ENCODE data around the gene ARID1B.

ARID1B gene

DNA sequence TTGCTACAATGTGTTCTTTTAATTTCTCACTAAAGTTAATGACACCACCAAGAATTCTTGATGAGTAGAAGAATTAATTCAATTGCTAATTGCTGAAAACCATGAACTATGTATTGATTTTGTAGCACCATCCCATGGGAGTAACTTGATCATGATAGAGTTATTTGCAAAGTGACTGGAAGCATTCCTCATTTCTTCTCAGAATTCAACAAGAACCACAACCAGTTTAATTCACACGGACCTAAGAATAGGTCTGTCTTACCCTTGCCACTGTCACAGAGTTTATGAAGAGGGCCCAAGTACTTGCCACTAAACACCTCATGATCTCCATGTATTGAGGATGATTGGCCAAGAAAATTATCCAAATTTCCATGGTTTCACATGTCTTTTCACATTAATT, 324.0 kb downstream of the ARID1B start:
- Histone ChIP-seq H3K9me3 (ENCODE audit: insufficient read depth, low read length, severe bottlenecking) (no peaks in the 10 kb centered on the region), H3K36me3 (ENCODE audit: insufficient read depth, low read length) (peaks cover 24% of the 10 kb centered on the region; the same call in 1 of the 2 replicates), H4K20me1 (ENCODE audit: insufficient read depth, low read length) (0 out of 2 replicates have a peak, but pooled peaks cover 7% of the 10 kb centered on the region), H3K9ac (ENCODE audit: low read depth, low read length) (no peak overlapping the region), H3K27ac (ENCODE audit: low read length) (no peak overlapping the region), H3K4me1 (ENCODE audit: insufficient read depth, low read length) (no peaks in the 10 kb centered on the region), H3K27me3 (ENCODE audit: insufficient read depth, low read length, poor library complexity) (no peaks in the 10 kb centered on the region), H2AFZ (ENCODE audit: low read depth, low read length) (no peak overlapping the region), H3K4me2 (ENCODE audit: insufficient read depth, low read length) (no peak overlapping the region), H3K4me3 (ENCODE audit: low read depth in 1 of 2, low read length in 2 of 2) (no peak overlapping the region), H3K79me2 (ENCODE audit: insufficient read depth, low read length) (no peaks in the 10 kb centered on the region)
- ATAC-seq (ENCODE audit: insufficient read depth, low read depth) (no peak), DNase-seq (no peak)
- TF ChIP-seq EZH2 (IDR thresholded peaks at IDR 0.05; ENCODE audit: borderline replicate concordance, low read depth, low read length, severe bottlenecking): no peak
- TF ChIP-seq, protein P1, sequence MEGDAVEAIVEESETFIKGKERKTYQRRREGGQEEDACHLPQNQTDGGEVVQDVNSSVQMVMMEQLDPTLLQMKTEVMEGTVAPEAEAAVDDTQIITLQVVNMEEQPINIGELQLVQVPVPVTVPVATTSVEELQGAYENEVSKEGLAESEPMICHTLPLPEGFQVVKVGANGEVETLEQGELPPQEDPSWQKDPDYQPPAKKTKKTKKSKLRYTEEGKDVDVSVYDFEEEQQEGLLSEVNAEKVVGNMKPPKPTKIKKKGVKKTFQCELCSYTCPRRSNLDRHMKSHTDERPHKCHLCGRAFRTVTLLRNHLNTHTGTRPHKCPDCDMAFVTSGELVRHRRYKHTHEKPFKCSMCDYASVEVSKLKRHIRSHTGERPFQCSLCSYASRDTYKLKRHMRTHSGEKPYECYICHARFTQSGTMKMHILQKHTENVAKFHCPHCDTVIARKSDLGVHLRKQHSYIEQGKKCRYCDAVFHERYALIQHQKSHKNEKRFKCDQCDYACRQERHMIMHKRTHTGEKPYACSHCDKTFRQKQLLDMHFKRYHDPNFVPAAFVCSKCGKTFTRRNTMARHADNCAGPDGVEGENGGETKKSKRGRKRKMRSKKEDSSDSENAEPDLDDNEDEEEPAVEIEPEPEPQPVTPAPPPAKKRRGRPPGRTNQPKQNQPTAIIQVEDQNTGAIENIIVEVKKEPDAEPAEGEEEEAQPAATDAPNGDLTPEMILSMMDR (IDR thresholded peaks at IDR 0.05; ENCODE audit: borderline replicate concordance, extremely low read depth, low read length, poor library complexity, severe bottlenecking): no peak

DNA sequence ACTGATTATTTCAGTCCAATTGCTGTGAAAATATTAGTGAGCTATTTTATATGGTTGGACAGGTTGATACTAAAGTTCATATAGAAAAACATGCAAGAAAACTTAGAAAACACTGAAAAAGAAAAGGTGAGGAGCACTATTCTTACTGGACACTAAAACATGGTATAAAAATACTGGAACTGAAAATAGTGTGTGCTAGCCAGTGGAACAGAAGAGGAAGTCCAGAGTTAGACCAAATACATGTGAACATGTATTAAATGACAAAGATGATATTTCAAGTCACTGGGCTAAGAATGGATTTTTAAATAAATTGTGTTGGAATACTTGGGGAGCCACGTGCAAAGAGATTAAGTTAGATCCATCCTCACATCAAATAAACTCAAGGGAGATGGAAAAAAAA, 327.6 kb downstream of the ARID1B start:
- Histone ChIP-seq H3K4me2 (ENCODE audit: insufficient read depth, low read length) (no peak overlapping the region), H3K27ac (ENCODE audit: low read length) (no peak overlapping the region), H3K9ac (ENCODE audit: low read depth, low read length) (no peak overlapping the region)

DNA sequence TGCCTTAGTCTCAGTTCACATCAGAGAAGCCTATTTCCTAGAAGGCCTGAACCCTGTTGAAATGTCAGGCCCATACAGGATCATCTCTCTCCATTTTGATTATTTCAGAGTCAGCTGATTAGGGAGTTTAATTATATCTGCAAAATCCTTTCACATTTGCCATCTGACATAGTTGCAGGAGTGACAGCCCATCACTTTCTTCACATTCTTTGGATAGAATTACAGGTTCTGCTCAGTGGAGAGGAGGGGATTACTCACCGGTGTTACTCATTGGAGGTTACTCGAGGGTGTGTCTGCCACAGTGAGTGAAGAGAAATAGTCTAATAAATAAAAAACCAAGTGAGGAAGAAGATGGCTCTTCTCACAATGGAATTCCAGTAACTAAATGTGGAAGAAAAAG, 329.3 kb downstream of the ARID1B start:
- Histone ChIP-seq H3K4me3 (ENCODE audit: low read depth in 1 of 2, low read length in 2 of 2) (no peak overlapping the region), H3K36me3 (ENCODE audit: insufficient read depth, low read length) (peaks cover 23% of the 10 kb centered on the region), H3K9me3 (ENCODE audit: insufficient read depth, low read length, severe bottlenecking) (no peaks in the 10 kb centered on the region), H4K20me1 (ENCODE audit: insufficient read depth, low read length) (0 out of 2 replicates have a peak, but pooled peaks cover 6% of the 10 kb centered on the region), H3K27me3 (ENCODE audit: insufficient read depth, low read length, poor library complexity) (no peaks in the 10 kb centered on the region), H3K27ac (ENCODE audit: low read length) (no peak overlapping the region), H3K79me2 (ENCODE audit: insufficient read depth, low read length) (no peaks in the 10 kb centered on the region), H3K9ac (ENCODE audit: low read depth, low read length) (no peak overlapping the region), H2AFZ (ENCODE audit: low read depth, low read length) (no peak overlapping the region), H3K4me1 (ENCODE audit: insufficient read depth, low read length) (no peaks in the 10 kb centered on the region), H3K4me2 (ENCODE audit: insufficient read depth, low read length) (no peak overlapping the region)
- DNase-seq: no peak
- ATAC-seq (ENCODE audit: insufficient read depth, low read depth): no peak
- TF ChIP-seq EZH2 (IDR thresholded peaks at IDR 0.05; ENCODE audit: borderline replicate concordance, low read depth, low read length, severe bottlenecking): no peak
- TF ChIP-seq, protein P1 (IDR thresholded peaks at IDR 0.05; ENCODE audit: borderline replicate concordance, extremely low read depth, low read length, poor library complexity, severe bottlenecking): no peak

More for the DNA sequence above, 327.6 kb downstream of the ARID1B start:
- Histone ChIP-seq H3K36me3 (ENCODE audit: insufficient read depth, low read length) (peaks cover 12% of the 10 kb centered on the region; the same call in 1 of the 2 replicates), H3K9me3 (ENCODE audit: insufficient read depth, low read length, severe bottlenecking) (no peaks in the 10 kb centered on the region), H3K4me3 (ENCODE audit: low read depth in 1 of 2, low read length in 2 of 2) (no peak overlapping the region), H3K79me2 (ENCODE audit: insufficient read depth, low read length) (no peaks in the 10 kb centered on the region), H4K20me1 (ENCODE audit: insufficient read depth, low read length) (0 out of 2 replicates have a peak, but pooled peaks cover 6% of the 10 kb centered on the region), H3K27me3 (ENCODE audit: insufficient read depth, low read length, poor library complexity) (no peaks in the 10 kb centered on the region), H2AFZ (ENCODE audit: low read depth, low read length) (no peak overlapping the region), H3K4me1 (ENCODE audit: insufficient read depth, low read length) (no peaks in the 10 kb centered on the region)
- DNase-seq (no peak), ATAC-seq (ENCODE audit: insufficient read depth, low read depth) (no peak)
- TF ChIP-seq EZH2 (IDR thresholded peaks at IDR 0.05; ENCODE audit: borderline replicate concordance, low read depth, low read length, severe bottlenecking): no peak
- TF ChIP-seq, protein P1 (IDR thresholded peaks at IDR 0.05; ENCODE audit: borderline replicate concordance, extremely low read depth, low read length, poor library complexity, severe bottlenecking): no peak

DNA sequence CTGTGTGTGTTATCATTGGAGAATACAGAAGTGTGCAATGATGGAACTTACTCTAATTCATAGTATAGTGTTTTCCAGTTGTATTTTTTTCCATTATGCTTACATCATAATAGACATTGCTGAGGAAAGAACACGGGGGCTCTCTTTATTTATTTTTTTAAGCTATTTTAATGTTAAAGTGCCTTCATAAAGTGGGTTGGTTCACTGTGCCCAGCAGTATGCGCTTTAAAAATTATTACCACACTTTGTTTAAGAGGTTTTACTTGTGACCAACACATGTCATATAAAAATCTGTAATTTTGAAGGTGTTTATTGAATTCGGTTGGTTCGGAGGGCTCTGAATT, 330.4 kb downstream of the ARID1B start:
- H3K27me3 ChIP-seq (ENCODE audit: insufficient read depth, low read length, poor library complexity): no peaks in the 10 kb centered on the region
- H3K27ac ChIP-seq (ENCODE audit: low read length): no peak overlapping the region
- no peak overlapping the region for H2AFZ ChIP-seq (ENCODE audit: low read depth, low read length)
- H3K9ac ChIP-seq (ENCODE audit: low read depth, low read length): no peak overlapping the region
- H3K4me3 ChIP-seq (ENCODE audit: low read depth in 1 of 2, low read length in 2 of 2): no peak overlapping the region
- 0 out of 2 replicates have a peak, but pooled peaks cover 6% of the 10 kb centered on the region for H4K20me1 ChIP-seq (ENCODE audit: insufficient read depth, low read length)
- ATAC-seq (ENCODE audit: insufficient read depth, low read depth) (no peak), DNase-seq (no peak)
- H3K79me2 ChIP-seq (ENCODE audit: insufficient read depth, low read length): no peaks in the 10 kb centered on the region
- TF ChIP-seq, protein P1 (IDR thresholded peaks at IDR 0.05; ENCODE audit: borderline replicate concordance, extremely low read depth, low read length, poor library complexity, severe bottlenecking): no peak
- TF ChIP-seq EZH2 (IDR thresholded peaks at IDR 0.05; ENCODE audit: borderline replicate concordance, low read depth, low read length, severe bottlenecking): no peak
- H3K4me1 ChIP-seq (ENCODE audit: insufficient read depth, low read length): no peaks in the 10 kb centered on the region
- H3K9me3 ChIP-seq (ENCODE audit: insufficient read depth, low read length, severe bottlenecking): no peaks in the 10 kb centered on the region
- peaks cover 32% of the 10 kb centered on the region for H3K36me3 ChIP-seq (ENCODE audit: insufficient read depth, low read length)
- no peak overlapping the region for H3K4me2 ChIP-seq (ENCODE audit: insufficient read depth, low read length)

Data from DND-41 (cell line).